Activated B cell treated with CpG ODN at 0.5 μM for 24 hours (primary cell): ENCODE data around the gene PHC2. TPM values are rescaled to one million over a fixed set of nuclear protein-coding genes. Genes with fewer than 3 reads are reported as not detected.

Experiments used
- ATAC-seq: fragments of 200-7000 bp; cut with Tn5 transposase; one replicate; pipeline ENCODE4 v1.10.0; 2021; ENCODE audit warnings: low read depth, mild to moderate bottlenecking, moderate library complexity
- CTCF ChIA-PET: fragments of 350-600 bp; sonication (Branson Sonifier 250); formaldehyde crosslinking; loops from one replicate; lab custom pipeline; 2021; ENCODE audit warnings: antibody characterized with exemption; lab: Charles Lee
- POLR2A ChIA-PET: fragments of 350-600 bp; sonication (Branson Sonifier 250); formaldehyde crosslinking; loops from one replicate; lab custom pipeline; 2021; ENCODE audit warnings: antibody characterized with exemption; lab: Charles Lee
- DNase-seq: peaks from one replicate; pipeline ENCODE4 v3.0.0; 2022
- H3K27ac Mint-ChIP-seq: one replicate; pipeline ENCODE4 v1.8.0; 2020; ENCODE audit warnings: mixed read lengths
- H3K27me3 Mint-ChIP-seq: one replicate; pipeline ENCODE4 v1.8.0; 2021; ENCODE audit warnings: mixed read lengths
- H3K36me3 Mint-ChIP-seq: one replicate; pipeline ENCODE4 v1.8.0; 2021; ENCODE audit warnings: low read depth, mixed read lengths
- H3K4me1 Mint-ChIP-seq: one replicate; pipeline ENCODE4 v1.8.0; 2021; ENCODE audit warnings: mixed read lengths
- H3K4me3 Mint-ChIP-seq: one replicate; pipeline ENCODE4 v1.8.0; 2020; ENCODE audit warnings: mild to moderate bottlenecking, mixed read lengths
- H3K9me3 Mint-ChIP-seq: one replicate; pipeline ENCODE4 v1.8.0; 2020; ENCODE audit warnings: mixed read lengths
- intact Hi-C: fragments of 100-400 bp; cut with micrococcal nuclease; formaldehyde crosslinking; loops from one replicate; pipeline ENCODE4 v1.15.1; 2024
- total RNA-seq: library from RNA; stranded (reverse); gene quantifications from 2 replicates; pipeline ENCODE4 v1.2.3, GENCODE V29; 2022
- TF ChIP-seq, protein P1 (sequence below): fragments of 200-600 bp; IDR thresholded peaks from one replicate; pipeline ENCODE4 v1.8.0; 2022; ENCODE audit warnings: antibody characterized with exemption, mild to moderate bottlenecking

PHC2 gene
- total RNA-seq, 1 donor from 2014 or later: 16.4 TPM

DNA sequence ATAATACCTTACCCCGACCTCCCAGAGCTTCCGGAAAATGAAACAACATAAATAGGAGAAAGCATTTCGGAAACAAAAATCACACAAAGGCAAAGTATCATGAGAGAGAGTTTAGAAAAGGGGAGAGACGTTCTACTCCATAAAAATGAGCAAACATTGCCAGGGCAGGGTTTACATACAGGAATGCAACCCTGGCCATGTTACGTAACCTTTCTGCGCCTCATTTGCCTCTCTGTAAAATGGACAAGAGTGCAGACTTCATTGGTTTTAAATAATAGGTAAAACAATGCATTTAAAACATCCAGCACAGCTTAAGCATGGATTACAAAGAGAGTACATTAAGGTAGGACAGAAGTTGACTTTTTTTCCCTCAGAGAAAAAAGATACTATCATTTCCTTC, 45.6 kb downstream of the PHC2 start:
- no peak overlapping the region for H3K27ac Mint-ChIP-seq
- H3K4me1 Mint-ChIP-seq: peaks cover 8% of the 10 kb centered on the region
- H3K36me3 Mint-ChIP-seq: no peaks in the 10 kb centered on the region
- H3K27me3 Mint-ChIP-seq: peaks cover 11% of the 10 kb centered on the region
- H3K4me3 Mint-ChIP-seq: no peak overlapping the region
- POLR2A ChIA-PET: no interaction called here
- intact Hi-C loops: no loop called here
- TF ChIP-seq, protein P1, sequence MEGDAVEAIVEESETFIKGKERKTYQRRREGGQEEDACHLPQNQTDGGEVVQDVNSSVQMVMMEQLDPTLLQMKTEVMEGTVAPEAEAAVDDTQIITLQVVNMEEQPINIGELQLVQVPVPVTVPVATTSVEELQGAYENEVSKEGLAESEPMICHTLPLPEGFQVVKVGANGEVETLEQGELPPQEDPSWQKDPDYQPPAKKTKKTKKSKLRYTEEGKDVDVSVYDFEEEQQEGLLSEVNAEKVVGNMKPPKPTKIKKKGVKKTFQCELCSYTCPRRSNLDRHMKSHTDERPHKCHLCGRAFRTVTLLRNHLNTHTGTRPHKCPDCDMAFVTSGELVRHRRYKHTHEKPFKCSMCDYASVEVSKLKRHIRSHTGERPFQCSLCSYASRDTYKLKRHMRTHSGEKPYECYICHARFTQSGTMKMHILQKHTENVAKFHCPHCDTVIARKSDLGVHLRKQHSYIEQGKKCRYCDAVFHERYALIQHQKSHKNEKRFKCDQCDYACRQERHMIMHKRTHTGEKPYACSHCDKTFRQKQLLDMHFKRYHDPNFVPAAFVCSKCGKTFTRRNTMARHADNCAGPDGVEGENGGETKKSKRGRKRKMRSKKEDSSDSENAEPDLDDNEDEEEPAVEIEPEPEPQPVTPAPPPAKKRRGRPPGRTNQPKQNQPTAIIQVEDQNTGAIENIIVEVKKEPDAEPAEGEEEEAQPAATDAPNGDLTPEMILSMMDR: no peak
- no peaks in the 10 kb centered on the region for H3K9me3 Mint-ChIP-seq
- ATAC-seq: no peak
- CTCF ChIA-PET: interaction anchor here (1.4 kb wide), 1 partner anchor 90 kb away, joined by 3 read pairs; no protein-coding TSS in a partner anchor
- no peak for DNase-seq

DNA sequence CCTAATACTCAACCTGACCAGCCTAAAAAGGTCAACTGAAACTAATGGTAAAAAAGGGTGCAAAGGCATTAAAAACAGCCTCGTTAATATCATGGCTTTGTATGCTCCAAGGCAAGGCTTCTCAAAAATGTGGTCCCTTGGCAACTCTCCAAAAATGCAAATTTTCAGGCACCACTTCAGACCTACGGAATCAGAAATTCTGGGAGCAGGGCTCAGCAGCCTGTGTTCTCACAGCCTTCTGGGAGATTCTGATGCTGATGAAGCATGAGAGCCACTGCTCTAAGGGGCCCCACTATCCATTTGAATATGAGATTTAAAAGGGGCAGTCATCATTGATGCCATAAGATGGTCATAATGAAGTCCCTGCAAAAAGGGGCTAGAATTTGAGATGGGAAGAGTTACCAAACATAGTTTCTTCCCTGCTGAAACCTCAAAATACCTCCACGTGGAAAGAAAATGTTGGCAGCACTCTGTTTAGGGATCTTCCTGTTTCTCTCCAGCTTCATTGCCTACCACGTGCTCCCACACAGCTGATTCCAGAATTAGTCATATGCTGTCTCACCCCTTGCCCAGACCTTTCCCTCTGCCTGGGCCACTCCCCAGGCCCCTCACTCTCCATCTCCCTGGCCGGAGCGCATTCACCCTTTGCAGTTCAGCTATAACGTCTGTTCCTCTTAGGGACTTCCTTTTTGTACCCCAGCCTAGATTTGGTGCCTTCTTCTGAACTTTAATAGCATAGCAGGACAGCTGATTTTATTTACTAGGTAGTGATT, 46.7 kb downstream of the PHC2 start:
- Mint-ChIP-seq H3K36me3 (no peaks in the 10 kb centered on the region), H3K4me1 (peaks cover 8% of the 10 kb centered on the region), H3K9me3 (no peaks in the 10 kb centered on the region), H3K4me3 (no peak overlapping the region), H3K27me3 (peaks cover 20% of the 10 kb centered on the region), H3K27ac (no peak overlapping the region)
- TF ChIP-seq, protein P1: no peak
- intact Hi-C loops: no loop called here
- DNase-seq (no peak), ATAC-seq (no peak)
- ChIA-PET POLR2A (no interaction called here), CTCF (interaction anchor here (1.4 kb wide), 1 partner anchor 89 kb away, joined by 3 read pairs; no protein-coding TSS in a partner anchor)

DNA sequence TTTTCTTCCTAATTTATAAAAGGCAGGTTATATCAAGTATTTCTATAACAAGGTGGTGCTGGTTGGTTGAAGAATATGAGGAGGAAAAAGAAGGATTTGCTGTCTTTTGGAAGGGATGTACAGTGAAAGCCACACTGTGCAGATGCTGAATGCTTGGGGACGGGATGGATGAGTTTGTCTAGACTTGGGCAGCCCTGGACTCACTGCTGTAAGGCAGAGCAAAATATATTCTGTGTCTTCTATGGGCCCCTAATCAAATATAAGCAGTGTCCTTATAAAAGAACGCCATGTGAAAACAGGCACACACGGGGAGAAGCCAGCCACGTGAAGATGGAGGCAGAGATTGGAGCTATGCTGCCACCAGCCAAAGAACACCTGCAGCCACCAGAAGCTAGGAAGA, 47.4 kb downstream of the PHC2 start:
- H3K27me3 Mint-ChIP-seq: peaks cover 20% of the 10 kb centered on the region
- H3K36me3 Mint-ChIP-seq: no peaks in the 10 kb centered on the region
- CTCF ChIA-PET: no interaction called here
- no peak for DNase-seq
- POLR2A ChIA-PET: no interaction called here
- no peaks in the 10 kb centered on the region for H3K9me3 Mint-ChIP-seq
- H3K4me3 Mint-ChIP-seq: no peak overlapping the region
- peaks cover 8% of the 10 kb centered on the region for H3K4me1 Mint-ChIP-seq
- TF ChIP-seq, protein P1: no peak
- no peak for ATAC-seq
- H3K27ac Mint-ChIP-seq: no peak overlapping the region
- intact Hi-C loops: no loop called here

DNA sequence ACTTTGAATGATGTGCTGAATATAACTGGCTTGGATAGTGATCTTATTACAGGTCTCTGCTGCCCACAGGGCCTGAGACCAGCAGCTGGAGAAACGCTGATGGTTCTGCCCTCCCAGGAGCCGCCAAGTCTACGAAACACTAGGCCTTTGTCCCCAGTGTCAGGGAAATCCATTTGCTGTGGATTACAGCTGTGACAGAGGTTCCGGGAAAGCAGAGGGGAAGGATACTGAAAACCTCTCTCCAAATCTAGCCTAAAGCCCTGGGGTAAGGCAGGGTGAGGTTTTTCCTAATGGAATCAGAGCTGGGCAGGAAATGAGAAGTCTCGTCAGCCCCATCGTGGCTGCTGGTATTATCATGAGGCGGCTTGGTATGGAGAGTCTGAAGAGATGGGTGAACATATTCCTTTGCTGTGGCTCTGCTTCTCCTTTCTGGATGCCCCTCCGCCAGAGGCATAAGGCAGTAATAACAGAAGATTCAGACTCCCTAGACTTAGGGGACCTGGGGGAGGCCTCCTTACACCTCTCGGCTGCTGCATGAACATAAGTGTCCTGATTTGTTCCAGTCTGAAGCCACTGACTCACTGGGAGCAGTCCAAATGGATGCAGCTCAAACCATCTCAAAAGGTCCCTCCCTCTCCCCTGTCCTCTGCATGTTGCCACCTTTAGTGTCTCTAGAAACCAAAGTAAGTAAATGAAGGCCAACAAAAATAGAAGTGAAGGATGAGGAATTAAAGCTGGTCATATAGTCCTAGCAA, 48.1 kb downstream of the PHC2 start:
- no peak for DNase-seq
- CTCF ChIA-PET: no interaction called here
- intact Hi-C loops: no loop called here

More for the DNA sequence above, 48.1 kb downstream of the PHC2 start:
- peaks cover 20% of the 10 kb centered on the region for H3K27me3 Mint-ChIP-seq
- H3K4me1 Mint-ChIP-seq: peaks cover 8% of the 10 kb centered on the region
- no peak overlapping the region for H3K27ac Mint-ChIP-seq
- TF ChIP-seq, protein P1: no peak
- POLR2A ChIA-PET: no interaction called here
- no peak overlapping the region for H3K4me3 Mint-ChIP-seq
- no peaks in the 10 kb centered on the region for H3K9me3 Mint-ChIP-seq
- ATAC-seq: no peak
- H3K36me3 Mint-ChIP-seq: no peaks in the 10 kb centered on the region
